Lower leg skin (tissue), 4 donors: ENCODE results near the gene ALLC. TPM values are rescaled to one million over a fixed set of nuclear protein-coding genes. Genes with fewer than 3 reads are reported as not detected.

Source experiments
- DNase-seq, 2 donors: peaks; one replicate each; pipeline ENCODE4 v3.0.0-alpha.2; 2019; ENCODE audit warnings: low spot score in 2 of 2
- H3K4me3 ChIP-seq: fragments of 200-600 bp; sonication (generic); 2 replicates; pipeline ENCODE4 v1.5.1; 2017; ENCODE audit warnings: mild to moderate bottlenecking, low read depth; ENCODE audit not compliant: poor library complexity, severe bottlenecking
- POLR2A ChIP-seq, 2 donors: fragments of 450-650 bp; IDR thresholded peaks; one replicate each; pipeline ENCODE4 v1.6.1; 2016 to 2017; ENCODE audit warnings: antibody characterized with exemption in 2 of 2, mild to moderate bottlenecking in 1 of 2, moderate library complexity in 1 of 2
- WGBS, 2 donors: methylation state at CpG; one replicate each; pipeline ENCODE4 v1.1.5; 2018; 5-methylcytosine and 5-hydroxymethylcytosine counted together
- intact Hi-C: fragments of 100-400 bp; cut with DNase I; formaldehyde crosslinking; loops from one replicate; pipeline ENCODE4 v1.15.0; 2023; ENCODE audit warnings: low total_unique reads
- total RNA-seq, 4 donors: library from RNA; depleted of rRNA; stranded (reverse); fragments of >200 nt; gene quantifications; one replicate each; pipeline ENCODE4 v1.1.0, GENCODE V29; 2016
- TF ChIP-seq, protein P1 (sequence below), 3 donors: fragments of 450-650 bp; IDR thresholded peaks; one replicate each; pipeline ENCODE4 v1.5.1; 2016; ENCODE audit warnings: antibody characterized with exemption in 3 of 3, mild to moderate bottlenecking in 3 of 3, moderate library complexity in 2 of 3

The ALLC gene
- total RNA-seq, 4 donors from 2014 or later, result 0.23 to 1.1 TPM; not detected in 2

DNA sequence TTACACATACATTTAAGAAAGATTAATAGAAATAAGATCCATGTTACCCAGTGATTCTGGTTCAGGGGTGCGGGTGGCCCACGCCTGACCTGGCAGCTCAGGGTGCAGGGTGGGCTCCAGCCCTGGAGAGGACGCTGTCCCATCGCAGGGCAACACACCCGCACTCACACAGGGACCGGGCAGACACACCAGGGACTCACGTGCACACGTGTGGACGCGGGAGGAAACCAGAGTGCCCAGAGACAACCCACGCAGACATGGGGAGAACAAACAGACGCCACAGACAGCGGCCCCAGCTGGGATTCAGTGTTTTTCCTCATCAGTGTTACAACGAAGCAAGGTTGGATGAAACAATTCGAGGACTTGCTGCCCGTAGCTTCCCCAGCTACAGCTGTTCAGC is 8.4 kb upstream of the ALLC start:
- DNase-seq, result no peak
- 84 to 86% methylated on average over 16 of the region's 16 CpGs for WGBS, 2 donors
- H3K4me3 ChIP-seq, result no peak overlapping the region
- no peak for TF ChIP-seq POLR2A (IDR thresholded peaks at IDR 0.05)
- TF ChIP-seq, protein P1, sequence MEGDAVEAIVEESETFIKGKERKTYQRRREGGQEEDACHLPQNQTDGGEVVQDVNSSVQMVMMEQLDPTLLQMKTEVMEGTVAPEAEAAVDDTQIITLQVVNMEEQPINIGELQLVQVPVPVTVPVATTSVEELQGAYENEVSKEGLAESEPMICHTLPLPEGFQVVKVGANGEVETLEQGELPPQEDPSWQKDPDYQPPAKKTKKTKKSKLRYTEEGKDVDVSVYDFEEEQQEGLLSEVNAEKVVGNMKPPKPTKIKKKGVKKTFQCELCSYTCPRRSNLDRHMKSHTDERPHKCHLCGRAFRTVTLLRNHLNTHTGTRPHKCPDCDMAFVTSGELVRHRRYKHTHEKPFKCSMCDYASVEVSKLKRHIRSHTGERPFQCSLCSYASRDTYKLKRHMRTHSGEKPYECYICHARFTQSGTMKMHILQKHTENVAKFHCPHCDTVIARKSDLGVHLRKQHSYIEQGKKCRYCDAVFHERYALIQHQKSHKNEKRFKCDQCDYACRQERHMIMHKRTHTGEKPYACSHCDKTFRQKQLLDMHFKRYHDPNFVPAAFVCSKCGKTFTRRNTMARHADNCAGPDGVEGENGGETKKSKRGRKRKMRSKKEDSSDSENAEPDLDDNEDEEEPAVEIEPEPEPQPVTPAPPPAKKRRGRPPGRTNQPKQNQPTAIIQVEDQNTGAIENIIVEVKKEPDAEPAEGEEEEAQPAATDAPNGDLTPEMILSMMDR (IDR thresholded peaks at IDR 0.05), result no peak
- intact Hi-C loops, result no loop called here

DNA sequence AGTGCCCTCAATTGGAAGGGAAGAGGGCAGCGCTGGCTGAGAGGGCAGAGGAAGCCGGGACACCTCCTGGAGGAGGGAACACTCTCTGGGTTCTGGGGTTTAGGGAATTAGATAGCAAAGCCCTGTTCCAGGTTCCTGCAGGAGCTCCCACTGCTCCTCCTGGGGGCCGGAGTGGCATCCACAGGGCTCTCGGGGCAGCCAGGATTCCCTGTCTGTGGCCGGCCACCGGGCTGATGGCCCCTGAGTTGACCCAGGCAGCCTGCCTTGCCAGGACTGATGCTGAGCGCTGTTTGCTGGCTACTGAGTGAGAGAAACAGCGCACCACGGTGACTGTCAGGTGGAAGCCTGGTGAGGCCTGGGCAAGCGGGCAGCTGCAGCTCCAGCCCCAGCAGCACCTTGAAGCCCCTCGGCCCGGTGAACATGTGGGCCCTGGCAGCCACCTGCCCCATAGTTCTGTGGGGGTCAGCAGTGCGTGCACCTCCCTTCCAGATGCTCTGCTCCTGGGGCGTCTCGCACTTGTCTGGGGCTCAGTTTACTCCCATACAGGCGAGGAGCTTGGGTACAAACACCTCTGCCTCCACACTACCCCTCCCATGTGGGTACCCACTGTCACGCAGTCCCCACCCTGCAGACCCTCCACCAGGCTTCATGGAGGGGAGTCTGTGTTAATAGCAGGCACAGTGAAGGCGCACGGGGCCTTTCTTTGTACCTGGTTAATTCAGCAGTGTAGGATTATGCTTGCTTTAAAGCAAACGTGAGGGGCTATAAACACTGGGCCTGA is 7.7 kb upstream of the ALLC start:
- TF ChIP-seq, protein P1 (IDR thresholded peaks at IDR 0.05), result no peak
- no peak for TF ChIP-seq POLR2A (IDR thresholded peaks at IDR 0.05)
- intact Hi-C loops, result no loop called here
- no peak for DNase-seq
- no peak overlapping the region for H3K4me3 ChIP-seq
- WGBS, 2 donors, result 64 to 72% methylated on average over 14 to 18 of the region's 20 CpGs

DNA sequence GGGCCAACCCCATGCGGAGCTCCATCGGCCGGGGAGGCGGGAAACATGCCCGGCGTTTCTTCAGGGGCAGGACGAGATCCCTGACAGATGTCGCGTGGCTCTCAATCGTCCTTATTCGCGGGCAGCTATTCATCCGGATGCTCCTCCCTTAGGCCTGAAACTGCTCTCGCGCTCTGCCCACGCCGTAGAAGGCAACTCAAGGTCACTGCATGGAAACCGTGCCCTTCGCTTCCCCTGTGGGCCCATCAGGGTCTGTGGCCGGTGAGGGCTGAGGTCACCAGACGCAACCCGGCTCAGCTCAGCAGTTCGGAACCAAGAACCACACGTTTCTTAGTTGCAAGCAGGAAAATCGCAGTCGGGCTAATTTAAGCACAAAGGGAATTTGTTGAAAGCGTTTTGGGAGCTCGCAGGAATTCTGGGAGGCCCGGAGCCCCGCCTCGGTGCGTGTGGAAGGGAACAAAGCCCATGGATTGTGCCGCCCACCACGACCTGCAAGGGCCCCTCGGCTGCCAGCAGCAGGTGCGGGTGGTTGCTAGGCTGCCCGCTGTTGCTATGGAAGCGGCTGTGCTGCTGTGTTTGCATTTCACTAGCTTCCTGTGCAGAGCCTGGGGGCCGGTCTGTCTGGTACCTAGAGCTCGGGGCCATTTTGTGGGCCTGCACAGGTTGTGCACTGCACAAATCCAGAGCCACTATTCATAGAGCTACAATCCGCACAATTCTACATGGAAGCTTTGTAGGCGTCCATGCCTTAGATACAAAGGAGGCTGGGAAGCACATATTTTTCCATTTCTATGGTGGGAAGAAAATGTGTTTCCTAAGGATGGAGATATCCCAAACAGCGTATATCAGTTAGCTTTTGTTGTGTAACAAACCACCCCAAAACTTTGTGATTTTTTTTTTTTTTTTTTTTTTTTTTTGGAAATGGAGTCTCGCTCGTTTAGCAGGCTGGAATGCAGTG is 6.0 kb upstream of the ALLC start:
- 33 to 38% methylated on average over 31 to 45 of the region's 45 CpGs for WGBS, 2 donors
- DNase-seq, result no peak
- TF ChIP-seq, protein P1 (IDR thresholded peaks at IDR 0.05), result no peak
- no peak for TF ChIP-seq POLR2A (IDR thresholded peaks at IDR 0.05)
- intact Hi-C loops, result no loop called here
- no peak overlapping the region for H3K4me3 ChIP-seq

DNA sequence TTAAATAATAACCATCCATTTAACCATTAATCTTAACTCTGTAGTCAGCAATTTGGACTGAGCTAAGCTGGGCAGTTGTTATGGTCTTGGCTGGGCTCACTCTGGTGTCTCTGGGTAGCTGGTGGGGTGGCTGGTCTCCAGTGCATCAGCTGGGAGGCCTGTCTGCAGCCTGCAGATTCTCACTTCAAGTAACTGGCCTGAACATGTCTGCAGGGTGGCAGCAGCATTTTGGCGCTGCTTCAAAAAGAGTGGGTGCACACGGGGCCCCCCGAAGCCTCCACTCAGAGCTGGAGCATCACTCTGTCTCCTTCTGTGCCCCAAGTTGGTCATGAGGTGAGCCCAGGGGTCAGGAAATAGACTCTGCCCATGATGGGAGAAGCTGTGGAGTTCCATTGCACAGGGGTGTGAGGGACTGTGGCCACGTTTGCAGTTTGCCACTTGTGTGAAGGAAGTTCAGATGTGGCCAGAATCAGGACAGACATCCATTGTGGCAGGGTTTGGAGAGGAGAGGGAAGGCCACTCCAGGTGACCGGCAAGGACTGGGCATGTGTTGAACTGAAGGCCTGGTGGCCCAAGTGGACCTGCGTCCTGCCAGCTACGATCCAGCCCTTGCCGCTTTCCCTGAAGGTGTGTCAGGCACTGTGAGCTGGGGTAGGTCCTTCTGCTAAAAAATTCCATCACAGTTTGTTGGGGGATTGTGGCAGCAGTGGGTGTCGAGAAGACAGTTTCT is 4.9 kb upstream of the ALLC start:
- DNase-seq, result no peak
- intact Hi-C loops, result no loop called here
- 91 to 94% methylated on average over 9 of the region's 9 CpGs for WGBS, 2 donors
- TF ChIP-seq, protein P1 (IDR thresholded peaks at IDR 0.05), result no peak
- no peak for TF ChIP-seq POLR2A (IDR thresholded peaks at IDR 0.05)
- no peak overlapping the region for H3K4me3 ChIP-seq

DNA sequence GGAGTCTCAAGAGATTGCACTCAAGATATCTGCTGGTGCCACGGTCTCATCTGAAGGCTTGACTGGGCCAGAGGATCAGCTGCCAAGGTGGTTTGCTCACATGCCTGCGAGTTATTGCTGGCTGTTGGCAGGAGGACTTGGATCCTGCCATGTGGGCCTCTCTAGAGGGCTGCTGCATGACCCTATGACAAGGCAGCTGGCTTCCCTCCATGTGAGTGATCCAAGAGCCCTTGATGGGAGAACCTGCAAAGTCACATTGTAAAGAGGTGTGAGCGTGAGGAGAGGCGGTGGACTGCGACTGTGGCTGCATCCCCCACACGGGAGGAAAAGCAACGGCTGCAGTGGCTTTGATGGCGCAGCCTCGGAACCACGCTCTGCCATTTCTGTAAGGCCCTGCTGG is 4.0 kb upstream of the ALLC start:
- no peak overlapping the region for H3K4me3 ChIP-seq
- TF ChIP-seq, protein P1 (IDR thresholded peaks at IDR 0.05), result no peak
- TF ChIP-seq POLR2A (IDR thresholded peaks at IDR 0.05), result no peak
- 86 to 88% methylated on average over 10 of the region's 10 CpGs for WGBS, 2 donors
- intact Hi-C loops, result no loop called here
- no peak for DNase-seq
